GM12864 (cell line): ENCODE data around the gene CPSF4.
"Not testable (repeated sequence)": the region's sequence is repeated elsewhere in the genome, so short reads cannot be mapped to it uniquely, and the experiment has no call there.

Experiments
- DNase-seq: peaks from one replicate; pipeline ENCODE4 v3.0.0-alpha.2; 2011; ENCODE audit warnings: low read depth
- H3K4me3 ChIP-seq: 2 replicates; pipeline ENCODE4 v1.5.1; 2011; ENCODE audit warnings: mild to moderate bottlenecking, low read depth, low read length, control low read depth
- TF ChIP-seq, protein P1 (sequence below): IDR thresholded peaks from 2 replicates; pipeline ENCODE4 v1.5.1; 2011; ENCODE audit warnings: low read depth, mild to moderate bottlenecking, moderate library complexity, low read length, control low read depth, inconsistent platforms; ENCODE audit errors: missing control alignments

CPSF4 gene

GRCh38 chr7:99500637-99501009 is 61.9 kb downstream of the CPSF4 start:
- H3K4me3 ChIP-seq = peak overlapping the region; percentile 66
- TF ChIP-seq, protein P1, sequence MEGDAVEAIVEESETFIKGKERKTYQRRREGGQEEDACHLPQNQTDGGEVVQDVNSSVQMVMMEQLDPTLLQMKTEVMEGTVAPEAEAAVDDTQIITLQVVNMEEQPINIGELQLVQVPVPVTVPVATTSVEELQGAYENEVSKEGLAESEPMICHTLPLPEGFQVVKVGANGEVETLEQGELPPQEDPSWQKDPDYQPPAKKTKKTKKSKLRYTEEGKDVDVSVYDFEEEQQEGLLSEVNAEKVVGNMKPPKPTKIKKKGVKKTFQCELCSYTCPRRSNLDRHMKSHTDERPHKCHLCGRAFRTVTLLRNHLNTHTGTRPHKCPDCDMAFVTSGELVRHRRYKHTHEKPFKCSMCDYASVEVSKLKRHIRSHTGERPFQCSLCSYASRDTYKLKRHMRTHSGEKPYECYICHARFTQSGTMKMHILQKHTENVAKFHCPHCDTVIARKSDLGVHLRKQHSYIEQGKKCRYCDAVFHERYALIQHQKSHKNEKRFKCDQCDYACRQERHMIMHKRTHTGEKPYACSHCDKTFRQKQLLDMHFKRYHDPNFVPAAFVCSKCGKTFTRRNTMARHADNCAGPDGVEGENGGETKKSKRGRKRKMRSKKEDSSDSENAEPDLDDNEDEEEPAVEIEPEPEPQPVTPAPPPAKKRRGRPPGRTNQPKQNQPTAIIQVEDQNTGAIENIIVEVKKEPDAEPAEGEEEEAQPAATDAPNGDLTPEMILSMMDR = no peak
- no peak for DNase-seq

DNA sequence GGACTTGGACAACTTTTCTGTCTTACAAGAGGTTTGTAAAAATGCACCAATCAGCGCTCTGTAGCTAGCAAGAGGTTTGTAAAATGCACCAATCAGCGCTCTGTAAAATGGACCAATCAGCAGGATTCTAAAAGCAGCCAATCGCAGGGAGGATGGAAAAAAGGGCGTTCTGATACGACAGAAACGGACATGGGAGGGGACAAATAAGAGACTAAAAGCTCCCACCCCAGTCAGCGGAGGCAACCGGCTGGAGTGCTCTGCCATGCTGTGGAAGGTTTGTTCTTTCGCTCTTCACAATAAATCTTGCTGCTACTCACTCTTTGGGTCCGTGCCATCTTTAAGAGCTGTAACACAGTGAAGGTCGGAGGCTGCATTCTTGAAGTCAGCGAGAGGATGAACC is 62.5 kb downstream of the CPSF4 start:
- not testable (repeated sequence) for H3K4me3 ChIP-seq, DNase-seq

DNA sequence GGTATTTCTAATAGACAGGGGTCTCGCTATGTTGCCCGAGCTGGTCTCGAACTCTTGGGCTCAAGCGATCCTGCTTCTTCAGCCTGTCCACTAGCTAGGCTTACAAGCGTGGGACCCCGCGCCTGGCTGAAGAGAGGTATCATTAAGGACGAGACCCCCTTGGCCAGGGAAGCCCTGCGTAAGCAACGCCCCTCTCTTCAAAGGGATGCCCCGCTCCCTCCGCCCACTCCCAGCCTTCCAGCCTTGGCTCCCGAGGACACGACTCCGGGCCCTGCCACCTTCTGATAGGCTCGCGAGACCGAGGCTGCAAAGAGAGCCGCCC is 65.5 kb downstream of the CPSF4 start:
- TF ChIP-seq, protein P1 = no peak
- no peak for DNase-seq
- peak overlapping the region; percentile 82 for H3K4me3 ChIP-seq

DNA sequence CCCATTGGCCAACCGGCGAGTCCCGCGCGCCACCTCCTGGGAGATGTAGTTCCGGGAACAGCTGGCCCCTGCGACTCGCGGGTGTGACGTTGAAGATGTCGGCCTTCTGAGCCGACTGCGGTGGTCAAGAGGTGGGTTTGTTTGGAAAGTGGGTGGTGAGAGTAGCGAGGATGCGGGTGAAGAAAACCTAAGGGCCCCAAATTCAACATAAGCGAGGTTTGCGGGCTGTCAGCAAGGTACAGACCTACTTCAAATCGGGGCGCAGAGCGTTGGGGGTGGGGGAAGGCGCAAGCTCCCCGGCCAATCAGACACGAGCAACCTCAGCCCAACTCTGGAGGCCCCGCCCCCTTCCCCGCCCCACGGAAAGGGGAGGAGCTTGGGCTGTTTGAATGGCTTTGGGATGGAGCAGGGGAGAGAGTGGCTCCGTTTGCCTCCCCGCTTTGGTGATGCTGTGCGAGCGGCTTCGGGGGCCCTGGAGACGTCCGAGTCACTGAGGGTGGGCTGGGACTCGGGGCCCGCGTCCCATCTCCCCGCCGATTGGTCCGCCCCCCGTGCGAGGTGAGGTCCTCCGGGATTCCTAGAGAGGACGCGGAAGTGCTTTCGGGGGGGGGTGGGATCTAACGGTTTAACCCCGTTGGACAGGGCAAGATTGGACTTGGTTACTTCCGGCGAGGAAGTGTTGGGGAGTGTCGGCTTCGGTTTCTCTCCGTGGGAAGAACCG is 66.0 kb downstream of the CPSF4 start, which contains the start of gene ZKSCAN5:
TSS of gene ZKSCAN5 (plus strand) at position 60 of the 721 bp plus-strand sequence. CDS start 1,383 bp downstream, outside the sequence.
- DNase-seq = peak; percentile 85
- TF ChIP-seq, protein P1 = no peak
- peak within 1 kb of the TSS; percentile 82 for H3K4me3 ChIP-seq

GRCh38 chr7:99505324-99505662 is 66.5 kb downstream of the CPSF4 start:
- TF ChIP-seq, protein P1 = no peak
- no peak for DNase-seq
- H3K4me3 ChIP-seq = peak overlapping the region; percentile 82
